Suprapubic skin (tissue), 4 donors: ENCODE results near the gene RPS6KA2. TPM values are rescaled to one million over a fixed set of nuclear protein-coding genes. Genes with fewer than 3 reads are reported as not detected.
"Not testable (repeated sequence)": the region's sequence is repeated elsewhere in the genome, so short reads cannot be mapped to it uniquely, and the experiment has no call there.

Experiments
- DNase-seq, 2 donors: peaks; one replicate each; pipeline ENCODE4 v3.0.0-alpha.2; 2019; ENCODE audit warnings: low spot score in 2 of 2
- H3K27ac ChIP-seq: fragments of 200-600 bp; sonication (generic); one replicate; pipeline ENCODE4 v1.5.1; 2019
- H3K27me3 ChIP-seq: fragments of 200-600 bp; sonication (generic); one replicate; pipeline ENCODE4 v1.5.1; 2019
- H3K36me3 ChIP-seq: fragments of 200-600 bp; sonication (generic); one replicate; pipeline ENCODE4 v1.5.1; 2019
- H3K4me1 ChIP-seq: fragments of 200-600 bp; sonication (generic); one replicate; pipeline ENCODE4 v1.5.1; 2019
- H3K4me3 ChIP-seq: fragments of 200-600 bp; sonication (generic); one replicate; pipeline ENCODE4 v1.5.1; 2019; ENCODE audit warnings: mild to moderate bottlenecking
- H3K9me3 ChIP-seq: fragments of 200-600 bp; sonication (generic); one replicate; pipeline ENCODE4 v1.5.1; 2019
- EP300 ChIP-seq: sonication (generic); formaldehyde crosslinking; IDR thresholded peaks from one replicate; pipeline ENCODE4 v1.6.1; 2017; ENCODE audit warnings: antibody characterized with exemption
- POLR2A ChIP-seq, 2 donors: fragments of 450-650 bp; IDR thresholded peaks; one replicate each; pipeline ENCODE4 v1.6.1; 2017; ENCODE audit warnings: antibody characterized with exemption in 2 of 2, mild to moderate bottlenecking in 2 of 2, moderate library complexity in 2 of 2
- POLR2AphosphoS5 ChIP-seq, 3 donors: sonication (generic); formaldehyde crosslinking; IDR thresholded peaks; one replicate each; pipeline ENCODE4 v1.6.1; 2017; ENCODE audit warnings: antibody characterized with exemption in 3 of 3
- WGBS: methylation state at CpG from one replicate; pipeline ENCODE4 v1.1.5; 2018; 5-methylcytosine and 5-hydroxymethylcytosine counted together
- total RNA-seq, 4 donors: library from RNA; depleted of rRNA; stranded (reverse); fragments of >200 nt; gene quantifications; one replicate each; pipeline ENCODE4 v1.1.0, GENCODE V29; 2016
- TF ChIP-seq, protein P1 (sequence below), 2 donors: fragments of 200-600 bp in 1 of 2; fragments of 450-650 bp in 1 of 2; sonication (generic) in 1 of 2; IDR thresholded peaks; one replicate each; pipeline ENCODE4 v1.5.1; 2016 to 2019; ENCODE audit warnings: antibody characterized with exemption in 2 of 2, mild to moderate bottlenecking in 1 of 2, moderate library complexity in 1 of 2

The RPS6KA2 gene
- total RNA-seq, 4 donors from 2014 or later, result 24.2 to 38.5 (median 32.3) TPM

DNA sequence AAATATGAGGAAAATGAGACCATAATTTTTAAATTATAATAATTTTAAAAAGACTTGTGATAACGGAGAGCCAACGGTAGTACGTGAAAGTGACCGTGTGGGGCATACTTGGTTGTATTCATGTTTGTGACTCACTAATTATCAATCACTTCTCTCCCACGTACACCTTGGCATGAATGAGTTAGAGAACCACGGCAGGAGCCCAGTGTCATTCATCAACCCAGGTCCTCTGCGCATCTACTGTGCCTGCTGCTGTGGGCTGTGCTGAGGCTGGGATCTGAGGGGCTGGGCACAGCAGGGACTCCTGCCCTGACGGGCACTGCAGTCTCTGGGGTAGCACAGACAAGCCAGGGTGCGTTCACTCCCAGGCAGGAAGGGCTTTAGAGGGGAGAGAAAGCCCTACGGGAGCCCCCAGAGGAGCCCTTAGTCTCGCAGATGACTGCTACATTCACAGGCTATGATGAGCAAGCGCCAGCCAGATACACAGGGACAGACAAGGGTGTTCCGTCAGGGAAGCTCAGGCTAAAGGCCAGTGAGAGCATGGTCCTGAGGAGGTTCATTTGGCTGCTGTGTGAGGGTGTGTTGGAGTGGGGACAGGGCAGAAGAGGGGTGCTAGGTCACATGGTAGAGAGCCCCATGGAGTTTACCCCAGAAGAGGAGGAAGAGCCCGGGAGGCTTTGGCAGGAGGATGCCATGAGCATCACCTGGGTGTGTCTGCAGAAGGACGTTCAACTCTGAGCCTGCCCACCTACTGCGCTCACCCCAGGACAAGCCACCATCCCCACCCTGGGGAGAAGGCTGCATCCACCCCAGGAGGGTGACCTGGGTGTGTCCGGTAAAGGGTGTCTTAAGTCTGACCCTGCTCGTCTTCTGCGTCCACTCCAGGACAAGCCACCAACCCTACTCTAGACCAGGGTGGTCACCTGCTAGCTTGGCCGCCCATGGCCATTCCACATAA is 8.2 kb upstream of the RPS6KA2 start:
- no peaks in the 10 kb centered on the region for H3K36me3 ChIP-seq
- no peak for DNase-seq
- H3K4me1 ChIP-seq, result peaks cover 28% of the 10 kb centered on the region
- no peaks in the 10 kb centered on the region for H3K9me3 ChIP-seq
- no peak overlapping the region for H3K27ac ChIP-seq
- H3K4me3 ChIP-seq, result no peak overlapping the region
- no peaks in the 10 kb centered on the region for H3K27me3 ChIP-seq
- WGBS, result 92% methylated on average over 20 of the region's 20 CpGs
- TF ChIP-seq, protein P1, sequence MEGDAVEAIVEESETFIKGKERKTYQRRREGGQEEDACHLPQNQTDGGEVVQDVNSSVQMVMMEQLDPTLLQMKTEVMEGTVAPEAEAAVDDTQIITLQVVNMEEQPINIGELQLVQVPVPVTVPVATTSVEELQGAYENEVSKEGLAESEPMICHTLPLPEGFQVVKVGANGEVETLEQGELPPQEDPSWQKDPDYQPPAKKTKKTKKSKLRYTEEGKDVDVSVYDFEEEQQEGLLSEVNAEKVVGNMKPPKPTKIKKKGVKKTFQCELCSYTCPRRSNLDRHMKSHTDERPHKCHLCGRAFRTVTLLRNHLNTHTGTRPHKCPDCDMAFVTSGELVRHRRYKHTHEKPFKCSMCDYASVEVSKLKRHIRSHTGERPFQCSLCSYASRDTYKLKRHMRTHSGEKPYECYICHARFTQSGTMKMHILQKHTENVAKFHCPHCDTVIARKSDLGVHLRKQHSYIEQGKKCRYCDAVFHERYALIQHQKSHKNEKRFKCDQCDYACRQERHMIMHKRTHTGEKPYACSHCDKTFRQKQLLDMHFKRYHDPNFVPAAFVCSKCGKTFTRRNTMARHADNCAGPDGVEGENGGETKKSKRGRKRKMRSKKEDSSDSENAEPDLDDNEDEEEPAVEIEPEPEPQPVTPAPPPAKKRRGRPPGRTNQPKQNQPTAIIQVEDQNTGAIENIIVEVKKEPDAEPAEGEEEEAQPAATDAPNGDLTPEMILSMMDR (IDR thresholded peaks at IDR 0.05), result no peak
- TF ChIP-seq POLR2A (IDR thresholded peaks at IDR 0.05), result no peak
- no peak for TF ChIP-seq EP300
- TF ChIP-seq POLR2AphosphoS5 (IDR thresholded peaks at IDR 0.05), result no peak

DNA sequence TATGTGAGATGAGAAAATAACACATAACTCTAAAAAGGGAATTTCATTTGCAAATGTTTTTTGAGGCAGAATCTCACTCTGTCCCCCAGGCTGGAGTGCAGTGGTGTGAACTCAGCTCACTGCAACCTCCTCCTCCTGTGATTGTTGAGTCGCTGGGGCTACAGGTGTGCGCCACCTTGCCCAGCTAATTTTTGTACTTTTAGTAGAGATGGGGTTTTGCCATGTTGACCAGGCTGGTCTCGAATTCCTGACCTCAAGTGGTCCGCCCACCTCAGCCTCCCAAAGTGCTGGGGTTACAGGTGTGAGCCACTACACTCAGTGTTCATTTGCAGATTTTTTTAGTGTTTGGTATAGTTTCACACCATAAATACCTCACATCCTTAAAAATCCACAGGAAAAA is 7.5 kb upstream of the RPS6KA2 start:
- H3K27ac ChIP-seq, H3K27me3 ChIP-seq, DNase-seq, H3K36me3 ChIP-seq, H3K4me3 ChIP-seq, H3K9me3 ChIP-seq: not testable (repeated sequence)
- 95% methylated on average over 4 of the region's 4 CpGs for WGBS
- H3K4me1 ChIP-seq, result peaks cover 21% of the 10 kb centered on the region

DNA sequence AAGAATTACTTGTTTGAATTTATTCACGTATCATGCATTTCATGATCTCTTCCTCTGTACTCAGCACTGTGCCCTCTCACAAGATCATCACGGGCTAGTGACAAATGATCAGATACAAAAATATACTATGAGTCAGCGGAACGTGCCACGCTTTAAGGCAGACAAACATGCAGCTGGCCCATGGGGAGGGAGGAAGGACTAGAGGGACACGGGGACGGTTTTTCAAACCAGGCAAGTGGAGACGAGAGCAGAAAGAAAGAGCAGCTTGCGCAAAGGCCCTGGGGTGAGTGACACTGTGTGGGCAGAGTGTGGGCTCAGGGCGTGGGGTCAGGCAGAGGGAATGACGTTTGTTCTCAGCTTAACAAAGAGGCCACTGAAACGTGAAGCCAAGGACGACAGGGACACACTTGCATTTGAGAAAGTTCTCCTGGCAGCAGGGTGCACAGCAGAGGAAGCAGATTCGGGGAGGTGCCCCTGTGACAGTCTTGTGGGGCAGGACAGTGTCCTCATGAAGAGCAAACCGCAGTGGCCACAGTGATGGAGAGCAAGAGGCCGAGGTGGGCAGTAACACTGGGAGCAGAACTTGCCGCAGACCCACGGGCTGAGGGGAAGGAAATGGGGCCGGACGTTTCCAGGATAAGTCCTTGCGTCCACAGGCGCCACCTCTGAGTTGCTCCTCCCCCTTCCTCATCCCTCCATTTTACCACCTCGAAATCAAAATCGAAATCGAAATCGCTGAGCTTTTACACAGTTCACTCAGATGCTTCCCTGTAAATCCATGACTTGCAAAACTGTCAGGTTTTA is 6.9 kb upstream of the RPS6KA2 start:
- Histone ChIP-seq H3K4me1 (peaks cover 18% of the 10 kb centered on the region), H3K4me3 (no peak overlapping the region), H3K27ac (no peak overlapping the region), H3K36me3 (no peaks in the 10 kb centered on the region), H3K27me3 (peaks cover 2% of the 10 kb centered on the region), H3K9me3 (no peaks in the 10 kb centered on the region)
- DNase-seq, result no peak
- TF ChIP-seq POLR2A (IDR thresholded peaks at IDR 0.05) (no peak), POLR2AphosphoS5 (IDR thresholded peaks at IDR 0.05) (no peak), EP300 (no peak)
- TF ChIP-seq, protein P1 (IDR thresholded peaks at IDR 0.05), result no peak
- 77% methylated on average over 26 of the region's 26 CpGs for WGBS

DNA sequence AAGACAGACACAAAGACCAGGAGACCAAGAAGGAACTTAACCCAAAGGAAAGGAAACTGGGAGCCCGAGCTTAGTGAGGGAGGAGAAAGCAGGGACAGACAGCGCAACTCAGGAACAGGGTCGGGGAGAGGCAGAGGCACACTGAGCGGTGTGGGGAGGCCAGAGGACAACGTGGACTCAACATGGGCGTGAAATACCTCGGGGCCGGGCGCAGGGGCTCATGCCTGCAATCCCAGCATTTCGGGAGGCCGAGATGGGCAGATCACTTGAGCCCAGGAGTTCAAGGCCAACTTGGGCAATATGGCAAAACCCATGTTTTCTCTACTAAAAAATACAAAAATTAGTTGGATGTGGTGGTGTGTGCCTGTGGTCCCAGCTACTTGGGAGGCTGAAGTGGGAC is 5.7 kb upstream of the RPS6KA2 start:
- H3K36me3 ChIP-seq, result no peaks in the 10 kb centered on the region
- H3K4me1 ChIP-seq, result peaks cover 28% of the 10 kb centered on the region
- H3K27me3 ChIP-seq, result peaks cover 3% of the 10 kb centered on the region
- 94% methylated on average over 11 of the region's 11 CpGs for WGBS
- no peak overlapping the region for H3K27ac ChIP-seq
- no peak for TF ChIP-seq EP300
- no peak for TF ChIP-seq POLR2AphosphoS5 (IDR thresholded peaks at IDR 0.05)
- TF ChIP-seq POLR2A (IDR thresholded peaks at IDR 0.05), result no peak
- TF ChIP-seq, protein P1 (IDR thresholded peaks at IDR 0.05), result no peak
- H3K4me3 ChIP-seq, result no peak overlapping the region
- H3K9me3 ChIP-seq, result no peaks in the 10 kb centered on the region
- DNase-seq, result no peak

DNA sequence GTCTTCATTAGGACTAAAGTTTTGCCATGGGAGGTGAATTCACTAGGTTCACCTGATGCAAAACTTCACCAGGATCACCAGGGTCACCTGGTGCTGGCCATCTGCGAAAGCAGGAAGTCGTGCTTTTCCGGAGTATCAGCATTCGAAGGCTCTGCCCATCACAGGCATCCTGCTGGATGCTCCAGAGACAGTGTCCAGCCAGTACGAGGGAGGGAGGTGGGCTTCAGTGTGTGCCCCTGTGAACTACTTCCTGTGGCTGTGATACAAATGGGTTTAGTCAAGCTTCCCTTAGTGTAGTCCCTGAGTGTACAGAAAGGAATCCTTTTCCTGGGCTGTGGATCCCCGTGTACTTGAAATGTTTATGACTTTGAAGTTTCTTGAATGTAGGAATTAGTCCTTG is 3.4 kb upstream of the RPS6KA2 start:
- TF ChIP-seq POLR2A (IDR thresholded peaks at IDR 0.05) (no peak), EP300 (no peak), POLR2AphosphoS5 (IDR thresholded peaks at IDR 0.05) (no peak)
- TF ChIP-seq, protein P1 (IDR thresholded peaks at IDR 0.05), result no peak
- no peak overlapping the region for H3K4me3 ChIP-seq
- 77% methylated on average over 5 of the region's 6 CpGs for WGBS
- H3K9me3 ChIP-seq, result no peaks in the 10 kb centered on the region
- H3K4me1 ChIP-seq, result peaks cover 16% of the 10 kb centered on the region
- no peaks in the 10 kb centered on the region for H3K36me3 ChIP-seq
- H3K27me3 ChIP-seq, result peaks cover 3% of the 10 kb centered on the region
- no peak for DNase-seq
- no peak overlapping the region for H3K27ac ChIP-seq
